ENCODE measurements around the gene TTC31.

Gene TTC31

DNA sequence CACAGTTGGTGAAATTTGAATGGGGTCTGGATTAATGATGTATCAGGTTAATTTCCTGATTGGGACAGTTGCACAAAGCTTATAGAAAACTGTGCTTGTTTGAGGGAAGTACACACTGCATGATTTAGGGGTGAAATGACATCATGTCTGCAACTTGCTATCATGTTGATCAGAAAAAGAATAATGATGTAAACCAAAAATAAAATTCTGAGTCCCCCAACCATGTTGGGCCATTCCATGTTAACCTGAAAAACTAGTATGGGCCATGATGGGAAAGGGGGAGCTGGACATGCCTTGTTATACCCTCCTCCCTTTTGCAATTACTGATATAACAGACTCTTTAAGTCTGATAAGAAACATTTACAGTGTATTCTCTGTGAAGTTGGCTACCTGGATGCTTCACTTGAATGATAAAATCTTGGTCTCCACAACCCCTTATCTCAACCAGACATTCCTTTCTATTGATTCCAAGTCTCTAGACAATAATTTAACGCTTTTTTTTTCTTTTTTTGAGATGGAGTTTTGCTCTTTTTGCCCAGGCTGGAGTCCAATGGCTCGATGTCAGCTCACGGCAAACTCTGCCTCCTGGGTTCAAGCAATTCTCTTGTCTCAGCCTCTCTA is 32.2 kb upstream of the TTC31 start:
- no peak for TF ChIP-seq POLR2AphosphoS5 (IDR thresholded peaks at IDR 0.05; ENCODE audit: low read depth, low read length)
- TF ChIP-seq, protein P1, sequence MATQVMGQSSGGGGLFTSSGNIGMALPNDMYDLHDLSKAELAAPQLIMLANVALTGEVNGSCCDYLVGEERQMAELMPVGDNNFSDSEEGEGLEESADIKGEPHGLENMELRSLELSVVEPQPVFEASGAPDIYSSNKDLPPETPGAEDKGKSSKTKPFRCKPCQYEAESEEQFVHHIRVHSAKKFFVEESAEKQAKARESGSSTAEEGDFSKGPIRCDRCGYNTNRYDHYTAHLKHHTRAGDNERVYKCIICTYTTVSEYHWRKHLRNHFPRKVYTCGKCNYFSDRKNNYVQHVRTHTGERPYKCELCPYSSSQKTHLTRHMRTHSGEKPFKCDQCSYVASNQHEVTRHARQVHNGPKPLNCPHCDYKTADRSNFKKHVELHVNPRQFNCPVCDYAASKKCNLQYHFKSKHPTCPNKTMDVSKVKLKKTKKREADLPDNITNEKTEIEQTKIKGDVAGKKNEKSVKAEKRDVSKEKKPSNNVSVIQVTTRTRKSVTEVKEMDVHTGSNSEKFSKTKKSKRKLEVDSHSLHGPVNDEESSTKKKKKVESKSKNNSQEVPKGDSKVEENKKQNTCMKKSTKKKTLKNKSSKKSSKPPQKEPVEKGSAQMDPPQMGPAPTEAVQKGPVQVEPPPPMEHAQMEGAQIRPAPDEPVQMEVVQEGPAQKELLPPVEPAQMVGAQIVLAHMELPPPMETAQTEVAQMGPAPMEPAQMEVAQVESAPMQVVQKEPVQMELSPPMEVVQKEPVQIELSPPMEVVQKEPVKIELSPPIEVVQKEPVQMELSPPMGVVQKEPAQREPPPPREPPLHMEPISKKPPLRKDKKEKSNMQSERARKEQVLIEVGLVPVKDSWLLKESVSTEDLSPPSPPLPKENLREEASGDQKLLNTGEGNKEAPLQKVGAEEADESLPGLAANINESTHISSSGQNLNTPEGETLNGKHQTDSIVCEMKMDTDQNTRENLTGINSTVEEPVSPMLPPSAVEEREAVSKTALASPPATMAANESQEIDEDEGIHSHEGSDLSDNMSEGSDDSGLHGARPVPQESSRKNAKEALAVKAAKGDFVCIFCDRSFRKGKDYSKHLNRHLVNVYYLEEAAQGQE (IDR thresholded peaks at IDR 0.05; ENCODE audit: insufficient read depth in 1 of 2, low read depth in 2 of 2, low read length in 2 of 2): no peak
- TF ChIP-seq FOXP2 (optimal IDR thresholded peaks at IDR 0.05; ENCODE audit: borderline replicate concordance, extremely low read depth, extremely low read length, insufficient read depth): no peak
- no peak for TF ChIP-seq SIN3A (IDR thresholded peaks at IDR 0.05; ENCODE audit: borderline replicate concordance, insufficient read depth, low read length)
- TF ChIP-seq TAF1 (IDR thresholded peaks at IDR 0.05; ENCODE audit: borderline replicate concordance, insufficient read depth, low read length): no peak

DNA sequence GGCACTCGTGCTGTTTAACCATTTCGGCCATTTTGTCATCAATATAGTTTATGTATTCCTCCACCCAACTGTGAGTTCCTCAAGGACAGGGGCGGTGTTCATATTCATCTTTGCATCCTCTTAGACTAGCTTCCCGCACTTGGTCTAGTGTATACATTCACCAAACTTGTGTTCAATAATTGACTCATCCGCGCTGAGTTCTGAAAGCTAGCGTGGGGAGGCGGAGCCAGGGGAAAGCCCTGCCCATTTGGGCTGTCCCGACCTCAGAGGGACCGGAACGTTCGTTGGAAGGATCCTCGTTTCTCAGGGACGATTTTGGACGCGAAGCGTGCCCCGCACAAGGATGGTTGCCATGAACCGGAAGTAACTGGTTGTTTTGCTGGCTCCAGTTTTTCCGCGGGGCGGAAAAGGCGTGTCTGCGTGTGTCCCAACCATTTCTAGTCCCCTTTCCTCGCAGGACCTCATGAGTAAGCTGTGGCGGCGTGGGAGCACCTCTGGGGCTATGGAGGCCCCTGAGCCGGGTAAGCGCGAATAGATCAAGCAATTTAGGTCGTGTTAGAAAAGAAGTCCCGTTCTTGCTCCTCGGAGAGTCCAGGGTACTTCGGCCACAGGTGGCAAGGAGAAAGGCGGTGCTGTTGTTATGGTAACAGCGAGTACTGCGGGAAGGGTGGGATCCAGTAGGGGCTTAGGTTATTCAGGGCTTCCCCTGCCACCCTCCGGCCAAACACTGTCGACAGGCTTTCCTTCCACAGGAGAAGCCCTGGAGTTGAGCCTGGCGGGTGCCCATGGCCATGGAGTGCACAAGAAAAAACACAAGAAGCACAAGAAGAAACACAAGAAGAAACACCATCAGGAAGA is 28.0 kb upstream of the TTC31 start, which contains the start of gene INO80B:
TSS of gene INO80B (plus strand) at position 434 of the 858 bp plus-strand sequence. CDS start at position 464, 30 bp downstream.
- peak; percentile 96 for TF ChIP-seq SIN3A (IDR thresholded peaks at IDR 0.05; ENCODE audit: borderline replicate concordance, insufficient read depth, low read length)
- peak; percentile 69; the same call in 1 of the 2 replicates for TF ChIP-seq TAF1 (IDR thresholded peaks at IDR 0.05; ENCODE audit: borderline replicate concordance, insufficient read depth, low read length)
- TF ChIP-seq POLR2AphosphoS5 (IDR thresholded peaks at IDR 0.05; ENCODE audit: low read depth, low read length): peak; percentile 82; the same call in 1 of the 2 replicates
- TF ChIP-seq, protein P1 (IDR thresholded peaks at IDR 0.05; ENCODE audit: insufficient read depth in 1 of 2, low read depth in 2 of 2, low read length in 2 of 2): no peak
- TF ChIP-seq FOXP2 (optimal IDR thresholded peaks at IDR 0.05; ENCODE audit: borderline replicate concordance, extremely low read depth, extremely low read length, insufficient read depth): peak; percentile 77

DNA sequence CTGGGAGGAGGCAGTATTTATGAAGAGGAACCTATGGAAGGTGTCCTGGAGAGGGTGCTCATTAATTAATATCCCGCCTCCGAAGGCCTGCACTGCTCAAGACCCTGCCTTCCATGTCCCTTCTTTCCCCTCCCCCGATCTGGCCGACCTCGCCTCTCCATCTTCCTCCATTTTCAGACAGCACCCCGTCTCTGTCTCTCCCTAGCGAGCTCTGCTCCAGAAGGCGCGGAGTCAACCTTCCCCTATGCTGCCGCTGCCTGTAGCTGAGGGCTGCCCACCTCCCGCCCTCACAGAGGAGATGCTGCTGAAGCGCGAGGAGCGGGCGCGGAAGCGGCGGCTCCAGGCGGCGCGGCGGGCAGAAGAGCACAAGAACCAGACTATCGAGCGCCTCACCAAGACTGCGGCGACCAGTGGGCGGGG is 25.7 kb upstream of the TTC31 start:
- TF ChIP-seq POLR2AphosphoS5 (IDR thresholded peaks at IDR 0.05; ENCODE audit: low read depth, low read length): no peak
- TF ChIP-seq SIN3A (IDR thresholded peaks at IDR 0.05; ENCODE audit: borderline replicate concordance, insufficient read depth, low read length): no peak
- TF ChIP-seq TAF1 (IDR thresholded peaks at IDR 0.05; ENCODE audit: borderline replicate concordance, insufficient read depth, low read length): no peak
- no peak for TF ChIP-seq FOXP2 (optimal IDR thresholded peaks at IDR 0.05; ENCODE audit: borderline replicate concordance, extremely low read depth, extremely low read length, insufficient read depth)
- TF ChIP-seq, protein P1 (IDR thresholded peaks at IDR 0.05; ENCODE audit: insufficient read depth in 1 of 2, low read depth in 2 of 2, low read length in 2 of 2): no peak

DNA sequence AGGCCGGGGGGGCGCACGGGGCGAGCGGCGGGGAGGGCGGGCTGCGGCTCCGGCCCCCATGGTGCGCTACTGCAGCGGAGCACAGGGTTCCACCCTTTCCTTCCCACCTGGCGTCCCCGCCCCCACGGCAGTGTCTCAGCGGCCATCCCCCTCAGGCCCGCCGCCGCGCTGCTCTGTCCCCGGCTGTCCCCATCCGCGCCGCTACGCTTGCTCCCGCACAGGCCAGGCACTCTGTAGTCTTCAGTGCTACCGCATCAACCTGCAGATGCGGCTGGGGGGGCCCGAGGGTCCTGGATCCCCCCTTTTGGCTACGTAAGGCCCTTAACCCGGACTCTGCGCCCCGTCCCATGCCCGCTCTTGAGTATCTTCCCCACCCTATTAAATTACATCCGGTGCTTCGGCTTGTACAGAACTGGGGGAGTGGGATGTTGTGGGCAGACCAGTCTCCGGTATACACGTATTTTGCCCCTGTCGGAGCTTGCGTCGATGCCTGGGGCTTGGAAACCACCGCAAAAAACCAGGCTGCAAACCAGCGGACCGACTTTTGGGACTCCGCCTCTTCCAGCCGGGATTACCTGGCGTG is 25.2 kb upstream of the TTC31 start:
- TF ChIP-seq FOXP2 (optimal IDR thresholded peaks at IDR 0.05; ENCODE audit: borderline replicate concordance, extremely low read depth, extremely low read length, insufficient read depth): no peak
- TF ChIP-seq, protein P1 (IDR thresholded peaks at IDR 0.05; ENCODE audit: insufficient read depth in 1 of 2, low read depth in 2 of 2, low read length in 2 of 2): no peak
- 0 out of 2 replicates have a peak, but pooled peaks have one; percentile 11 for TF ChIP-seq SIN3A (IDR thresholded peaks at IDR 0.05; ENCODE audit: borderline replicate concordance, insufficient read depth, low read length)
- TF ChIP-seq POLR2AphosphoS5 (IDR thresholded peaks at IDR 0.05; ENCODE audit: low read depth, low read length): no peak

Data from PFSK-1 (cell line).